Activated CD8-positive, alpha-beta memory T cell treated with anti-CD3 and anti-CD28 coated beads, Interleukin-2, amount 50 U/mL, for 1 hour (primary cell): ENCODE data around the gene DUSP21.
"Not testable (repeated sequence)": the region's sequence is repeated elsewhere in the genome, so short reads cannot be mapped to it uniquely, and the experiment has no call there.

Experiments used
- DNase-seq: peaks from one replicate; pipeline ENCODE4 v3.0.0-alpha.2; 2020; ENCODE audit errors: extremely low read depth

DUSP21 gene

GRCh38 chrX:44843753-44844152 lies at the start of gene DUSP21:
Gene DUSP21, plus strand, starts transcription at chrX:44844021. Its CDS starts 112 bp downstream, at chrX:44844133.
- DNase-seq, result no peak

GRCh38 chrX:44795945-44796450 lies 47.8 kb upstream of the DUSP21 start:
- no peak for DNase-seq

DNA sequence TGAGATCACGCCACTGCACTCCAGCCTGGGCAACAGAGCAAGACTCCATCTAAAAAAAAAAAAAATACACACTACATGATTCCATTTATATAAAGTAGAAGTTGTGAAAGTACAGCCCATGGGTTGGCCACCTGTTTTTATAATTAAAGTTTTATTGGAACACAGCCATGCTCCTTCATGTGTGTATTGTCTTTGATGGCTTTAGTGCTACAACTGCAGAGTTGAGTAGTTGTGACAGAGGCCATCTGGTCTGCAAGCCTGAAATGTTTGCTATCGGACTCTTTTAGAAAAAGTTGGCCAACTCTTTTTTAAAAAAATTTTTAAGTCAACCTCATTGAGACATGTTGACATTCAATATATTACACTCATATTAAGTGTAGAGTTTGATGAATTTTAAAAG lies 41.2 kb upstream of the DUSP21 start:
- no peak for DNase-seq

- no peak for DNase-seq
Observed at GRCh38 chrX:44815681-44816080, 28.1 kb upstream of the DUSP21 start.

GRCh38 chrX:44816367-44816766 lies 27.5 kb upstream of the DUSP21 start:
- no peak for DNase-seq

GRCh38 chrX:44817029-44817428 lies 26.8 kb upstream of the DUSP21 start:
- no peak for DNase-seq

- no peak for DNase-seq
Observed at GRCh38 chrX:44822601-44823000, 21.2 kb upstream of the DUSP21 start.

DNA sequence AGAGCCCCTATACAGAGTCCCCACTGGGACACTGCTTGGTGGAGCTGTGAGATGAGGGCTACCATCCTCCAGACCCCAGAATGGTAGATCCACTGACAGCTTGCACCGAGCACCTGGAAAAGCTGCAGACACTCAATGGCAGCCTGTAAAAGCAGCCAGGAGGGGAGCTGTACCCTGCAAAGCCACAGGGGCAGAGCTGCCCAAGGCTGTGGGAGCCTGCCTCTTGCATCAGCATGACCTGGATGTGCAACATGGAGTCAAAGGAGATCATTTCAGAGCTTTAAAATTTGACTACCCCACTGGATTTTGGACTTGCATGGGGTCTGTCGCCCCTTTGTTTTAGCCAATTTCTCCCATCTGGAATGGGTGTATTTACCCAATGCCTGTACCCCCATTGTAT lies 20.6 kb upstream of the DUSP21 start:
- not testable (repeated sequence) for DNase-seq

GRCh38 chrX:44828008-44828605 lies 15.7 kb upstream of the DUSP21 start:
- DNase-seq, result no peak

GRCh38 chrX:44829832-44830231 lies 14.0 kb upstream of the DUSP21 start:
- no peak for DNase-seq

DNA sequence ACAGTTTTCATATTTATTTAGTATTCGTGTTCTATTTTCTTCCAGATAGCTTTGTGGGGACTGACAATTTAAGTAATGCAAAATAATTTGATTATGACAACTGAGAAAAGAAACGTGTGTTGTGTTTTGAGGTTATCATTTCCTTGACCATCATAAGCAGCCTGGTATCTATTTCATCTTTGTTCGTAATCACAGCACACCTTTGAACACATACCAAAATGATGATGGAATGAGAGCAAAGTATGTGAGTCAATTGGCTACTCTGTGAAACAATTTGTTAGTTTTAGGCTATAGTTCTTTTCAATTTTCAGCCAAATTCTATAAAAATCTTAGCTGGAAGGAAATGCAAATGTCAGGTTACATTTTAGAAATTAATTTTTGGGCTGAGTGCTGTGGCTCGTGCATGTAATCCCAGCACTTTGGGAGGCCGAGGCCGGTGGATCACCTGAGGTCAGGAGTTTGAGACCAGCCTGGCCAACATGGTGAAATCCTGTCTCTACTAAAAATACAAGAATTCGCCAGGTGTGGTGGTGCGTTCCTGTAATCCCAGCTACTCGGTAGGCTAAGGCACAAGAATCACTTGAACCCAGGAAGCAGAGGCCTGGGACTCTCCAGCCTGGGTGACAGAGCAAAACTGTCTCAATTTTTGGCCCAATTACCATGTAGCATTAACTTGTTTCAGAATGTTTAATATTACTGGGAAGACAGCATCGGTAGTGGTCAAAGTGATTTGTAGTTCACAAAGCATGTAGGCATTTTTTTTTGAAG lies 1.1 kb upstream of the DUSP21 start:
- no peak for DNase-seq

GRCh38 chrX:44843318-44843702 lies 511 bp upstream of the DUSP21 start:
- DNase-seq, result no peak

- no peak for DNase-seq
Observed at GRCh38 chrX:44844204-44844603, 383 bp downstream of the DUSP21 start.

- DNase-seq, result not testable (repeated sequence)
Observed at GRCh38 chrX:44850891-44851290, 7.1 kb downstream of the DUSP21 start.

- DNase-seq, result no peak
Observed at GRCh38 chrX:44871114-44871645, 27.4 kb downstream of the DUSP21 start.

- DNase-seq, result peak; percentile 11
Observed at GRCh38 chrX:44871931-44872820, 28.4 kb downstream of the DUSP21 start.

GRCh38 chrX:44872821-44873414 lies 29.1 kb downstream of the DUSP21 start, which contains the start of gene KDM6A:
Gene KDM6A, plus strand, starts transcription at chrX:44873188. Its CDS starts 364 bp downstream, at chrX:44873552.
- DNase-seq, result peak; percentile 92

DNA sequence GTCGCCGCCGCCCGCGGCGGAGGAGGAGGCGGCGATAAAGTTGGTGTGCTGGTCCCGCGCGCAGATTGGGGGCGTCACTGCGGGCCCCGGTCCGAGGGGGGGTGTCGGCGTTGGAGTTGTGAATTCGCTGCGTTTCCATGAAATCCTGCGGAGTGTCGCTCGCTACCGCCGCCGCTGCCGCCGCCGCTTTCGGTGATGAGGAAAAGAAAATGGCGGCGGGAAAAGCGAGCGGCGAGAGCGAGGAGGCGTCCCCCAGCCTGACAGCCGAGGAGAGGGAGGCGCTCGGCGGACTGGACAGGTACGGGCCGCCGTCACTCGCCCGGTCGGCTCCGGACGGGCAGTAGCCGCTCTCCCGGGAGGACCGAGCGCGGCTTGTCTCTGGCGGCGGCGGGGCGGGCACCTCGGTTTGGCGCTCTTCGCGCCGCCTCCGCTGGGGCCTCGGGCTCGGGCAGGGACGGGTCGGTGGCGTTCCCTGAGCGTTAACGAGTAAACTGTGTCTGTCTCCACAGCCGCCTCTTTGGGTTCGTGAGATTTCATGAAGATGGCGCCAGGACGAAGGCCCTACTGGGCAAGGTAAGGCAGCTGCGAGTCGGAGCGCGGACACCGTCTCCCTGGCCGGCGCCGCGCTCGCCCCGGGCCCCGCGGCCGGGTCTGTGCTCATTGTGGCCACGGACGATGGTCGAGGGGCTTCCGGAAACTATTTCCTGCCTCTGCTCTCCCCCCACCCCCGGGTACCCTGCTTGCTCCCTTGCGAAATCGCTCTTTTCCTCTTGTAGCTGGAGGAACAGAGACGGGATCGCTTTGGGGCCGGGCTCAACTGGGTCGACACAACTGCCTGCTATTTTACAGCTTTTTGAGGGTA lies 29.8 kb downstream of the DUSP21 start:
- peak; percentile 36 for DNase-seq

GRCh38 chrX:44874420-44875184 lies 30.8 kb downstream of the DUSP21 start:
- DNase-seq, result peak; percentile 12

DNA sequence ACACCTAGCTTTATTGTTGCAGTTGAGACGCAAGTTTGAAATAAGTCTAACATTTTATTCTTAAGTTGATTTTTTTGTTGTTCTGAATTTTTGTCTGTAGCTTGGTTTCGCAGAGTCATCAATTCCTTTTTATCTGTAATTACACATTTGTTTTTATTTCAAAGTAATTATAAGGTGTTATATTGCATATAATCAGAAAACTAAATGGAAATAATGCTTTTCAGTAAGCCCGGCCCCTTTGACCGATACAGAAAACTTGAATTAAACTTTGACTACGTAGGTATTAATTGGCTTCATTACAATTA lies 31.3 kb downstream of the DUSP21 start:
- DNase-seq, result no peak
